ENCODE measurements around the gene NUP210. TPM values are rescaled to one million over a fixed set of nuclear protein-coding genes. Genes with fewer than 3 reads are reported as not detected.

NUP210 gene
- total RNA-seq, 4 donors from 2014 or later, result 3.6 to 8.2 (median 4.0) TPM

- no peak overlapping the region for H3K4me3 ChIP-seq (ENCODE audit: low read depth, poor library complexity, severe bottlenecking)
- intact Hi-C loops (cut with DNase I; ENCODE audit: low total_unique reads), result no loop called here
- no peak for DNase-seq (ENCODE audit: low spot score in 2 of 2)
- TF ChIP-seq CTCF (IDR thresholded peaks at IDR 0.05) (no peak), POLR2A (IDR thresholded peaks at IDR 0.05) (no peak)
- 27 to 33% methylated on average over 14 of the region's 14 CpGs for WGBS, 2 donors
These were observed 118.7 kb downstream of the NUP210 start for GRCh38 chr3:13301286-13301987.

DNA sequence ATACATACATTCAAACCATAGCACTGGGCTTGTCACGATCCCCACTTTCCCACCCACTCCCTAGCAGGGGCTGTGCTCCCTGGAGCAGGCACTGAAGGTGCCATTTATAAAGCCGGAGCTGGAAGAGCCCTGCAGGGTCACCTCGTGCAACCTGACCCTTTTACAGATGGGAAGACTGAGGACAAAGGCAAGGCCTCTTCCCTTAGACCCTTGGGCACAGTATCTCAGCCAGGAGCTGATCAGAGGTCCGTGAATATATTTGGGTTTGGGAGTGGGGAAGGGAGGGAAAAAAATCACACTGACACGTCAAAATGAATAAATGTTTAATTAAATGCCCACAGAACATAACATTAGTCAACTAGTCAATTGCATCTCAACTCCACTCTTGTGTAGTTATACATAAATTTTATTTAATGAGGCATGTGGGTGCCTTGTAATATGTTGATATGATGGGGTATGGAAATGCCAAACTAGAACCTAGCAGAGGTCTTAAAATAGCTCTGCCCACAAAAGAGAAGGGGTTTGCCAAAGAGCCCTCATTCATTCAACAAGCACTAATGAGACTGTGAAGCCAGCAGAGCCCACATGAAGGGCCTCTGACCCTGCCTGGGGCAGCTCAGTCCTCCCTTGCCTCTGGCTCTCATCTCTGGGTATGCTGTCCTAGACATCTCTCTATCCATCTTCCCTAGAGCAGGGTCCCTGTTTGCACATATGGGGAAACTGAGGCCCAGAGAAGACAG, 119.4 kb downstream of the NUP210 start:
- intact Hi-C loops (cut with DNase I; ENCODE audit: low total_unique reads), result no loop called here
- 79 to 81% methylated on average over 5 of the region's 5 CpGs for WGBS, 2 donors
- TF ChIP-seq CTCF (IDR thresholded peaks at IDR 0.05) (no peak), POLR2A (IDR thresholded peaks at IDR 0.05) (no peak)

GRCh38 chr3:13299531-13300155, 120.5 kb downstream of the NUP210 start:
- H3K4me3 ChIP-seq (ENCODE audit: low read depth, poor library complexity, severe bottlenecking), result no peak overlapping the region
- no peak for DNase-seq (ENCODE audit: low spot score in 2 of 2)
- TF ChIP-seq CTCF (IDR thresholded peaks at IDR 0.05) (no peak), POLR2A (IDR thresholded peaks at IDR 0.05) (no peak)
- intact Hi-C loops (cut with DNase I; ENCODE audit: low total_unique reads), result no loop called here
- WGBS, 2 donors, result 82 to 85% methylated on average over 7 of the region's 7 CpGs

More for the DNA sequence above, 119.4 kb downstream of the NUP210 start:
- H3K4me3 ChIP-seq (ENCODE audit: low read depth, poor library complexity, severe bottlenecking), result no peak overlapping the region
- DNase-seq (ENCODE audit: low spot score in 2 of 2), result no peak

DNA sequence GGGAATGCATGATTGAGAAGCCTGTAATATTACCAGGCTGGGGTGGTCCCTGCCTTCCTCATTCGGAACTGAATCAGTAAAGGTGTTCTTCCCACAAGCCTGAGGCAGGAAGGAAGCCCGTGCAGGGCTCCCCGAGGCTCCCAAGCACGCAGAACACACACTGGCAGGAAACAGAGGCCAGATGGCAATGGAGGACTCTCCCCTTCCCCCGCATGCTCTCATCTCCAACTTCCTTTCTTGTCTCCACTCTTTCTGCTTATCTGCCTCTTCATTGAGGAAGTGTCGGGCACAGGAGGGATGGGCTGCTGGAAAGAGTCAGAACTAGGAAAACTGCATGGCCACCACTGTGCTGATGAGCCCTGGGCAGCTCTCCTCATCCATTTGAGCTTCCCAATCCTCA, 123.5 kb downstream of the NUP210 start:
- 18 to 35% methylated on average over 6 of the region's 6 CpGs for WGBS, 2 donors
- no peak overlapping the region for H3K4me3 ChIP-seq (ENCODE audit: low read depth, poor library complexity, severe bottlenecking)
- no peak for DNase-seq (ENCODE audit: low spot score in 2 of 2)
- TF ChIP-seq CTCF (IDR thresholded peaks at IDR 0.05) (no peak), POLR2A (IDR thresholded peaks at IDR 0.05) (no peak)
- intact Hi-C loops (cut with DNase I; ENCODE audit: low total_unique reads), result no loop called here

GRCh38 chr3:13294442-13295351, 125.4 kb downstream of the NUP210 start:
- H3K4me3 ChIP-seq (ENCODE audit: low read depth, poor library complexity, severe bottlenecking), result no peak overlapping the region
- intact Hi-C loops (cut with DNase I; ENCODE audit: low total_unique reads), result no loop called here
- TF ChIP-seq CTCF (IDR thresholded peaks at IDR 0.05) (no peak), POLR2A (IDR thresholded peaks at IDR 0.05) (no peak)
- no peak for DNase-seq (ENCODE audit: low spot score in 2 of 2)
- 78 to 82% methylated on average over 18 of the region's 18 CpGs for WGBS, 2 donors

Measured in lower leg skin (tissue), 4 donors.